Ascending aorta (tissue), 2 donors: ENCODE measurements around the gene FGD2. TPM values are rescaled to one million over a fixed set of nuclear protein-coding genes. Genes with fewer than 3 reads are reported as not detected.
A peak's percentile ranks its signal among the peaks of the same experiment; 100 is the strongest.

ENCODE experiments used
- DNase-seq, 2 donors: peaks; one replicate each; pipeline ENCODE4 v3.0.0-alpha.2; 2019; ENCODE audit warnings: low spot score in 2 of 2
- H3K27ac ChIP-seq, 2 donors: fragments of 200-600 bp; sonication (generic); one replicate each; pipeline ENCODE4 v1.5.1; 2016 to 2017; ENCODE audit warnings: mild to moderate bottlenecking in 1 of 2
- H3K27me3 ChIP-seq: fragments of 200-600 bp; sonication (generic); one replicate; pipeline ENCODE4 v1.5.1; 2017
- H3K36me3 ChIP-seq, 2 donors: fragments of 200-600 bp; sonication (generic); one replicate each; pipeline ENCODE4 v1.5.1; 2016
- H3K4me1 ChIP-seq, 2 donors: fragments of 200-600 bp; sonication (generic); one replicate each; pipeline ENCODE4 v1.5.1; 2016 to 2017; ENCODE audit warnings: mild to moderate bottlenecking in 1 of 2
- H3K4me3 ChIP-seq, 2 donors: fragments of 200-600 bp; sonication (generic); one replicate each; pipeline ENCODE4 v1.5.1; 2016 to 2017; ENCODE audit warnings: mild to moderate bottlenecking in 1 of 2
- H3K9me3 ChIP-seq, 2 donors: fragments of 200-600 bp; sonication (generic); one replicate each; pipeline ENCODE4 v1.5.1; 2016
- CTCF ChIP-seq, 3 experiments: fragments of 200-600 bp in 2 of 3; fragments of 450-650 bp in 1 of 3; sonication (generic) in 2 of 3; IDR thresholded peaks; one replicate each; pipeline ENCODE4 v1.5.1; 2016 to 2019; ENCODE audit warnings: antibody characterized with exemption in 3 of 3, mild to moderate bottlenecking in 1 of 3, moderate library complexity in 1 of 3
- intact Hi-C: fragments of 100-400 bp; cut with DNase I; formaldehyde crosslinking; loops from one replicate; pipeline ENCODE4 v1.15.1; 2023
- total RNA-seq: library from RNA; depleted of rRNA; stranded (reverse); fragments of >200 nt; gene quantifications from one replicate; pipeline ENCODE4 v1.1.0, GENCODE V29; 2016

Gene FGD2
- total RNA-seq, 1 donor from 2014 or later, result 49.4 TPM

DNA sequence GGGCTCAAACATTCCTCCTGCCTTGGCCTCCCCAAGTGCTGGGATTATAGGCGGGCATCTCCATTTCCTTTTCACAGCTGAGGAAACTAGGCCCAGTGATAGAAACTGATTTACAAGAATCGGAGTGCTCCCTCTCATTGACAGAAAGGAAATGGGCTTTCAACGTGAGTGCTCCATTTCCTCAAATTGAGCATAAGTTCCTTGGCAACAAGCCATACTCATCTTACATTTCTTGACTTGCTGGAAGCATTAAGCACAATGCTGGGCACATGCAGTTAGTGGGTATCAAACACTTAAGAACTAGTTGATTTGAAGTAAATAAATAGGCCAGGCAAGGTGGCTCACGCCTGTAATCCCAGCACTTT, 54.7 kb downstream of the FGD2 start:
- intact Hi-C loops, result no loop called here
- Histone ChIP-seq H3K36me3 (no peaks in the 10 kb centered on the region), H3K27ac (peak overlapping the region in 1 of 2 donors; percentile 46), H3K9me3 (no peaks in the 10 kb centered on the region), H3K4me3 (no peak overlapping the region), H3K4me1 (peaks cover 3 to 10% of the 10 kb centered on the region in 2 donors), H3K27me3 (no peaks in the 10 kb centered on the region)
- DNase-seq, result no peak
- no peak for TF ChIP-seq CTCF (IDR thresholded peaks at IDR 0.05)

- TF ChIP-seq CTCF (IDR thresholded peaks at IDR 0.05), result no peak
- peaks cover 3 to 10% of the 10 kb centered on the region in 2 donors for H3K4me1 ChIP-seq
Measured at GRCh38 chr6:37061157-37061804, 55.8 kb downstream of the FGD2 start.

DNA sequence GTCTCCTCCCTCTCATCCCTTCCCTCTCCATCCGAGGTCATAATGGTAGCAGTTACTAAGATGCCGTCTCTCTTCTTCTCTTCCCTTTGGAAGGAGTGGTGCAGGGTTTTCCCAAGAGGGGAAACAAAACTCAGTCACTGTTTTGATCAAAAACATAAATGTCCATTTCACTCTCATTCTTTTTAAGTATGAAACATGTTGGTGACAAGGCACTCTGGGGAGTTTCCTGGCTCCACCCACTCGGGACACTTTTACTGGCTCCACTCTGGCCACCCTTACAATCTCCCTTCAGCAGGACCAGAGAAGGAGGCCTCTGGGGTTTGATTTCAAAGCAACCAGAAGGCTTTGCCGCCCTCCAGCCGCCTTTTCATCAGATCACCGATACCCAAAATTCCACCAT, 57.0 kb downstream of the FGD2 start:
- H3K27ac ChIP-seq, result no peak overlapping the region
- peaks cover 3 to 10% of the 10 kb centered on the region in 2 donors for H3K4me1 ChIP-seq
- H3K27me3 ChIP-seq, result no peaks in the 10 kb centered on the region
- H3K9me3 ChIP-seq, result no peaks in the 10 kb centered on the region
- no peaks in the 10 kb centered on the region for H3K36me3 ChIP-seq
- TF ChIP-seq CTCF (IDR thresholded peaks at IDR 0.05), result no peak
- intact Hi-C loops, result no loop called here
- no peak for DNase-seq
- no peak overlapping the region for H3K4me3 ChIP-seq

More at GRCh38 chr6:37061157-37061804, 55.8 kb downstream of the FGD2 start:
- no peak for DNase-seq
- Histone ChIP-seq H3K27ac (no peak overlapping the region), H3K36me3 (no peaks in the 10 kb centered on the region), H3K4me3 (no peak overlapping the region), H3K27me3 (no peaks in the 10 kb centered on the region), H3K9me3 (no peaks in the 10 kb centered on the region)
- intact Hi-C loops, result no loop called here

- Histone ChIP-seq H3K27me3 (no peaks in the 10 kb centered on the region), H3K27ac (no peak overlapping the region), H3K36me3 (no peaks in the 10 kb centered on the region), H3K4me1 (no peaks in the 10 kb centered on the region), H3K9me3 (no peaks in the 10 kb centered on the region), H3K4me3 (no peak overlapping the region)
- intact Hi-C loops, result no loop called here
- TF ChIP-seq CTCF (IDR thresholded peaks at IDR 0.05), result no peak
- no peak for DNase-seq
Measured at GRCh38 chr6:37068356-37069270, 63.2 kb downstream of the FGD2 start.

- DNase-seq, result no peak
- Histone ChIP-seq H3K4me3 (no peak overlapping the region), H3K36me3 (no peaks in the 10 kb centered on the region), H3K9me3 (no peaks in the 10 kb centered on the region), H3K27me3 (no peaks in the 10 kb centered on the region), H3K27ac (no peak overlapping the region), H3K4me1 (no peaks in the 10 kb centered on the region)
- intact Hi-C loops, result no loop called here
- TF ChIP-seq CTCF (IDR thresholded peaks at IDR 0.05), result no peak
Measured at GRCh38 chr6:37069639-37070038, 64.2 kb downstream of the FGD2 start.
